Keratinocyte (primary cell): ENCODE results near the gene NPAS3. TPM values are rescaled to one million over a fixed set of nuclear protein-coding genes. Genes with fewer than 3 reads are reported as not detected.

Experiments used
- DNase-seq: peaks from one replicate; pipeline ENCODE4 v3.0.0-alpha.2; 2011; ENCODE audit warnings: low read depth, missing footprints, low spot score
- FAIRE-seq: peaks from 2 replicates; lab custom pipeline; 2011; peaks lifted over from hg19 to GRCh38; lab: Jason Lieb, UNC
- H2AFZ ChIP-seq: 2 replicates; pipeline ENCODE4 v1.6.0; 2012; ENCODE audit warnings: low read length, control low read depth, inconsistent platforms; ENCODE audit not compliant: control insufficient read depth
- H3K27ac ChIP-seq: 2 replicates; pipeline ENCODE4 v1.5.1; 2011; ENCODE audit warnings: low read length; ENCODE audit not compliant: control insufficient read depth, insufficient read depth
- H3K27me3 ChIP-seq: 3 replicates; pipeline ENCODE4 v1.6.0; 2011; ENCODE audit warnings: low read length; ENCODE audit not compliant: control insufficient read depth, insufficient read depth; ENCODE audit errors: extremely low read depth
- H3K36me3 ChIP-seq, 2 experiments: 2 replicates in 1 of 2; 3 replicates in 1 of 2; pipeline ENCODE4 v1.5.1; 2011; ENCODE audit warnings: low read length in 2 of 2, mild to moderate bottlenecking in 1 of 2; ENCODE audit not compliant: control insufficient read depth in 2 of 2, insufficient read depth in 2 of 2; ENCODE audit errors: extremely low read depth in 1 of 2
- H3K4me1 ChIP-seq: 3 replicates; pipeline ENCODE4 v1.5.1; 2011; ENCODE audit warnings: low read length; ENCODE audit not compliant: control insufficient read depth, insufficient read depth; ENCODE audit errors: extremely low read depth
- H3K4me2 ChIP-seq: 3 replicates; pipeline ENCODE4 v1.6.0; 2011; ENCODE audit warnings: low read depth, low read length; ENCODE audit not compliant: control insufficient read depth, insufficient read depth; ENCODE audit errors: extremely low read depth
- H3K4me3 ChIP-seq, 3 experiments: fragments of 200-600 bp in 1 of 3; sonication (generic) in 1 of 3; 2 replicates in 2 of 3; 3 replicates in 1 of 3; pipeline ENCODE4 v1.5.1; 2011 to 2016; ENCODE audit warnings: low read length in 3 of 3, mild to moderate bottlenecking in 3 of 3, control low read depth in 2 of 3, inconsistent platforms in 1 of 3, low read depth in 1 of 3, mixed read lengths in 1 of 3, mixed run types in 1 of 3, moderate library complexity in 1 of 3; ENCODE audit not compliant: control insufficient read depth in 2 of 3, insufficient read depth in 2 of 3; ENCODE audit errors: extremely low read depth in 1 of 3
- H3K79me2 ChIP-seq: 2 replicates; pipeline ENCODE4 v1.6.0; 2012; ENCODE audit warnings: low read length; ENCODE audit not compliant: control insufficient read depth, insufficient read depth
- H3K9ac ChIP-seq: 3 replicates; pipeline ENCODE4 v1.6.0; 2011; ENCODE audit warnings: low read length; ENCODE audit not compliant: control insufficient read depth, insufficient read depth; ENCODE audit errors: extremely low read depth
- H3K9me1 ChIP-seq: 3 replicates; pipeline ENCODE4 v1.6.0; 2011; ENCODE audit warnings: low read length; ENCODE audit not compliant: control insufficient read depth, insufficient read depth; ENCODE audit errors: extremely low read depth
- H3K9me3 ChIP-seq: 2 replicates; pipeline ENCODE4 v1.5.1; 2012; ENCODE audit warnings: low read depth, low read length; ENCODE audit not compliant: control insufficient read depth
- H4K20me1 ChIP-seq: 3 replicates; pipeline ENCODE4 v1.6.0; 2011; ENCODE audit warnings: low read length; ENCODE audit not compliant: control insufficient read depth, insufficient read depth; ENCODE audit errors: extremely low read depth
- EZH2 ChIP-seq: IDR thresholded peaks from one replicate; pipeline ENCODE4 v1.6.1; 2012; ENCODE audit warnings: inconsistent platforms, mild to moderate bottlenecking, low read length, moderate library complexity
- dilution Hi-C: fragments of 300-500 bp; cut with MboI; formaldehyde crosslinking; loops from one replicate; pipeline ENCODE4 v1.7.0; 2020; ENCODE audit warnings: low sequenced_read_pairs; ENCODE audit not compliant: extremely low pct_ligation_motif_present
- polyA plus RNA-seq, 5 experiments: library from polyadenylated mRNA; depleted of rRNA in 3 of 5; stranded (reverse) in 3 of 5; stranded (forward) in 1 of 5; unstranded in 1 of 5; fragments of >200 nt; gene quantifications; 1 replicate in 1 of 5; 2 replicates in 3 of 5; 3 replicates in 1 of 5; pipeline versions ENCODE4 v1.2.1 to v1.2.3, GENCODE V29; 2011 to 2012; ENCODE audit warnings: missing spikeins in 2 of 5, low read depth in 1 of 5, low replicate concordance in 1 of 5
- TF ChIP-seq, protein P1 (sequence below), 3 experiments: IDR thresholded peaks in 1 of 3; conservative IDR thresholded peaks in 1 of 3; optimal IDR thresholded peaks in 1 of 3; 2 replicates in 2 of 3; 3 replicates in 1 of 3; pipeline versions ENCODE3 to v1.5.1; 2011; ENCODE audit warnings: low read length in 3 of 3, mild to moderate bottlenecking in 3 of 3, moderate library complexity in 2 of 3, control low read depth in 1 of 3, inconsistent platforms in 1 of 3; ENCODE audit not compliant: insufficient read depth in 2 of 3; ENCODE audit errors: extremely low read depth in 1 of 3

Gene NPAS3
- polyA plus RNA-seq, 1 donor (not counting 4 experiments of a cell fraction or from before 2014, with no cell fraction given), result 0.07 TPM

DNA sequence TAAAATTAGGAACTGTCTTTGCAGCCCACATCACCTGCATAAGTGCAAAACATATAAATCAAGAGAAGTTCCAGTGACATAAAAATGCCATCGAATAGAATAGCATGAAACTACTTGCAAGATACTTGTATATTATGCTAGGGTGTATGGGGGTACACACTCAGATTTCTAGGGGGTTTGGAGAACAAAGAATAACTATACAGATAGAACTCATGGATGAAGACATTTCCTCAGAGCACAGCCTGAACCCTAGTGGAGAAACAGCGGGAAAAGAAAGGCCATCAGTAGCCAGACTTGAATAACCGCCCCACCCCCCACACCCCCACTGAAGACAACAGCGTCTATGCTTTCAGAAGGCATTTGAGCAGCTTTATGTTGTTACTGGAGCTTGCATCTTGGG, 425.8 kb downstream of the NPAS3 start:
- no peak overlapping the region for H2AFZ ChIP-seq
- H3K27ac ChIP-seq, result no peak overlapping the region
- H3K79me2 ChIP-seq, result no peaks in the 10 kb centered on the region
- no peak overlapping the region for H3K9ac ChIP-seq
- H3K9me1 ChIP-seq, result no peaks in the 10 kb centered on the region
- no peaks in the 10 kb centered on the region for H3K36me3 ChIP-seq
- TF ChIP-seq, protein P1, sequence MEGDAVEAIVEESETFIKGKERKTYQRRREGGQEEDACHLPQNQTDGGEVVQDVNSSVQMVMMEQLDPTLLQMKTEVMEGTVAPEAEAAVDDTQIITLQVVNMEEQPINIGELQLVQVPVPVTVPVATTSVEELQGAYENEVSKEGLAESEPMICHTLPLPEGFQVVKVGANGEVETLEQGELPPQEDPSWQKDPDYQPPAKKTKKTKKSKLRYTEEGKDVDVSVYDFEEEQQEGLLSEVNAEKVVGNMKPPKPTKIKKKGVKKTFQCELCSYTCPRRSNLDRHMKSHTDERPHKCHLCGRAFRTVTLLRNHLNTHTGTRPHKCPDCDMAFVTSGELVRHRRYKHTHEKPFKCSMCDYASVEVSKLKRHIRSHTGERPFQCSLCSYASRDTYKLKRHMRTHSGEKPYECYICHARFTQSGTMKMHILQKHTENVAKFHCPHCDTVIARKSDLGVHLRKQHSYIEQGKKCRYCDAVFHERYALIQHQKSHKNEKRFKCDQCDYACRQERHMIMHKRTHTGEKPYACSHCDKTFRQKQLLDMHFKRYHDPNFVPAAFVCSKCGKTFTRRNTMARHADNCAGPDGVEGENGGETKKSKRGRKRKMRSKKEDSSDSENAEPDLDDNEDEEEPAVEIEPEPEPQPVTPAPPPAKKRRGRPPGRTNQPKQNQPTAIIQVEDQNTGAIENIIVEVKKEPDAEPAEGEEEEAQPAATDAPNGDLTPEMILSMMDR (optimal IDR thresholded peaks at IDR 0.05 in 1 of 3, IDR thresholded peaks at IDR 0.05 in 1 of 3, conservative IDR thresholded peaks at IDR 0.05 in 1 of 3; ENCODE audit: extremely low read depth in 1 of 3, insufficient read depth in 2 of 3, low read length in 3 of 3), result no peak
- no peak for TF ChIP-seq EZH2
- FAIRE-seq, result no peak
- H3K9me3 ChIP-seq, result no peaks in the 10 kb centered on the region
- H4K20me1 ChIP-seq, result no peaks in the 10 kb centered on the region
- dilution Hi-C loops, result no loop called here
- no peaks in the 10 kb centered on the region for H3K4me1 ChIP-seq
- H3K27me3 ChIP-seq, result peaks cover 5% of the 10 kb centered on the region
- no peak for DNase-seq
- H3K4me3 ChIP-seq, result no peak overlapping the region
- no peak overlapping the region for H3K4me2 ChIP-seq

DNA sequence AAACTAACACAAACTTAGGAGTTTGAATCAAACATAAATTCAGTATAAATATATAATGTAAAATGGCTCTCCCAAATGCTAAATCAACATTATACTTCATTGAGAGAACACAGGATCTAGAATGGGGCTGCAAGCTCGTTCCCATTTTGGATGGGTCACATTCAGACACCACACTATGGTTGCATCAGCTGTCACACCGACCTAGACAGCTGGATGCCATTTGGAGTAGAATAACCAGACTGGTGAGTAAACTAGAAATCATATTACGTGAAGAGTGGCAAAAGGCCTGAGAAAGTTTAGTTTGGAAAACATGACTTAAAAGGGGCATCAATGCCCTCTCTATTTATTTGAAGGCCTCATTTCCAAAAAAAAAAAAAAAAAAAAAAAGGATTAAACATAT, 430.4 kb downstream of the NPAS3 start:
- dilution Hi-C loops, result no loop called here
- Histone ChIP-seq H3K4me2 (no peak overlapping the region), H3K79me2 (no peaks in the 10 kb centered on the region), H3K9me3 (no peaks in the 10 kb centered on the region), H3K36me3 (no peaks in the 10 kb centered on the region), H2AFZ (no peak overlapping the region), H3K9me1 (no peaks in the 10 kb centered on the region), H3K4me1 (no peaks in the 10 kb centered on the region), H3K27me3 (peaks cover 5% of the 10 kb centered on the region), H4K20me1 (no peaks in the 10 kb centered on the region), H3K9ac (no peak overlapping the region), H3K27ac (no peak overlapping the region), H3K4me3 (no peak overlapping the region)
- DNase-seq (no peak), FAIRE-seq (no peak)
- TF ChIP-seq, protein P1 (optimal IDR thresholded peaks at IDR 0.05 in 1 of 3, IDR thresholded peaks at IDR 0.05 in 1 of 3, conservative IDR thresholded peaks at IDR 0.05 in 1 of 3; ENCODE audit: extremely low read depth in 1 of 3, insufficient read depth in 2 of 3, low read length in 3 of 3), result no peak
- TF ChIP-seq EZH2, result no peak
